ELR (cell line): ENCODE results near the gene UFD1.

Experiments used
- DNase-seq: peaks from one replicate; pipeline ENCODE4 v3.0.0-alpha.2; 2015; ENCODE audit warnings: low read depth

The UFD1 gene, protein sequence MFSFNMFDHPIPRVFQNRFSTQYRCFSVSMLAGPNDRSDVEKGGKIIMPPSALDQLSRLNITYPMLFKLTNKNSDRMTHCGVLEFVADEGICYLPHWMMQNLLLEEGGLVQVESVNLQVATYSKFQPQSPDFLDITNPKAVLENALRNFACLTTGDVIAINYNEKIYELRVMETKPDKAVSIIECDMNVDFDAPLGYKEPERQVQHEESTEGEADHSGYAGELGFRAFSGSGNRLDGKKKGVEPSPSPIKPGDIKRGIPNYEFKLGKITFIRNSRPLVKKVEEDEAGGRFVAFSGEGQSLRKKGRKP

DNA sequence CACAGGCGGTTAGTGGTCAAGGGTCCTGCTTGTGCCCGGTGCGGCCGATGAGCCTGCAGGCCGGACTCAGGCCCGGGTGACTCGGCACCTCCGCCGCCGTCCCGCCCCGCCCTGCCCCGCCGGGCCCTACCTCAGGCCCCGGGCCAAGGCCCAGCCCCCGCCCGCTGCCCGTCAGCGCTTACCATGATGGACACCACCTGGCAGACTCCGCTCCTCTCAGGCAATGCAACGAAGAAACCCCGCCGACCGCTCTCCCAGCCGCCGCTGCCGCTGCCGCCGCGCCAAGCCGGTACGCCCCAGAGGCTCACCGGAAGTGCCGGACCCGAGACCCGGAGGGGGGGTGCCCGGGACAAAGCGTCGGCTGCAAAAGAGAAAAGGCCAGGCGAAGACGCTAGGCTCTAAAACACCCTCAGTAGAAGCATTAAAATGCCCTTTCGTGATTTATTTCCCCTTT lies at the start of gene UFD1:
UFD1 (minus strand) TSS at position 293 of the 454 bp plus-strand sequence; CDS start at position 185, 108 bp downstream.
- peak; percentile 81 for DNase-seq

DNA sequence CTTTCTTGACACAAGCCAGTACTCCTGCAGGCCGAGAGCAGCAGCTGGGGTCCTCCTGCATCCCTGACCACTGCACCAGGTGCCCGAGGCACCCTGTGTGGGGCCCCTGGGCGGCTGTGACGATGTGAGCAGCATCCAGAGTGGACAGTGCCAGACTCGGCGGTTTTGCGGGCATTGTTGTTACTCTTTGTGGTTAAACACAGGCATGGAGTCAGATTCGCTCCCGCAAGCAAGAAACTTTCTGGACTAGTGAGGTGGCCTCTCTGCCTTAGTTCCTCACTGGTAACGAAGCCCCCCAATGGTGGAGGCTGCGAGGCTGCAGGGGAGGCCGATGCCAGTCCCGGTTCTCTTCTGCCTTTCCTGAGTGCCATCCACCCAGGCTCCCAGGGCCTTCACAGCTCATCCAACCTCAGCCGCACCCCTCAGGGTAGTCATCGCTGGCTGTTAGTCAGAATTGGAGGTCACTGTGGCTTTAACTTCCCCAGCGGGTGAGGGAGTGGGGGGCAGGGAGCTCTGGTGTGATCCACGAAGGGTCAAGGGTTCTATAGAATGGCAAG lies 48.9 kb upstream of the UFD1 start:
- peak; percentile 79 for DNase-seq

DNA sequence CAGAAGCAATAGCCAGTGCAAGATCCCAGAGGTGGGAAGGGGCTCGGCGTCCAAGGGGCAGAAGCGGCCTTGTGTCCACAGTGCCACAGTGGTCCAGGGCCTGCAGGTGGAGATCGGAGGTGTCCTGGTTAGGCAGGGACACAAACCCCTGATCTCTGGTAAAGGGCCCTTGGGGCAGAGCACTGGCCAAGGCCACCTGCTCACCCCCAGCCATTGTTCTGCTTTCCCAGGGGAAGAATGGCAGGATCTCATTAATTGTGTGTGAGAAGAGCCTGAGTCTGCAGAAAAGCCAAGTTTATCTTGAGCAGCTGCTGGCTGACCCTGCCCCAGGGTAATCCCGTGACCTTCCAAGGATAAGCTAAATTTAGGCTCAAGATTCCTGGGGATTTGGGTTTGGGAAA lies 48.3 kb upstream of the UFD1 start:
- no peak for DNase-seq

DNA sequence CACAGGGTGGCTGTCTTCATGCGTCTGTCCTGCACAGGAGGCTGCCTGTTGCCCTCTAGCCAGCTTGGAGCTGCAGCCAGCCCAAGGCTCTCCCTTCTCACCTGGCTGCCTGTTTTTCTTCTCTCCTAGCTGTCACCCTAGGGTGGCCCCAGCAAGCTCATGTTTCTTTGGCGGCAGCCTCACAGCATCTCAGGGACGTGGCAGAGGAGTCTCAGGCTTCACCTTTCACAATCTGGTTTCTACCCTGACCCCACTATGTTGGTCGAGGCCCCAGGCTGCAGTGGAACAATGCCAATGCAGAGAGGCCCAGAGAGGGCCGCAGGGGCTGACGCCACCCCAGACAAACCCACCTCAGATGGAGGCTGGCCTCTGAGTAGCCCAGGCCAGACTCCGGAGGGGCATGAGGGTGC lies 47.7 kb upstream of the UFD1 start:
- no peak for DNase-seq

DNA sequence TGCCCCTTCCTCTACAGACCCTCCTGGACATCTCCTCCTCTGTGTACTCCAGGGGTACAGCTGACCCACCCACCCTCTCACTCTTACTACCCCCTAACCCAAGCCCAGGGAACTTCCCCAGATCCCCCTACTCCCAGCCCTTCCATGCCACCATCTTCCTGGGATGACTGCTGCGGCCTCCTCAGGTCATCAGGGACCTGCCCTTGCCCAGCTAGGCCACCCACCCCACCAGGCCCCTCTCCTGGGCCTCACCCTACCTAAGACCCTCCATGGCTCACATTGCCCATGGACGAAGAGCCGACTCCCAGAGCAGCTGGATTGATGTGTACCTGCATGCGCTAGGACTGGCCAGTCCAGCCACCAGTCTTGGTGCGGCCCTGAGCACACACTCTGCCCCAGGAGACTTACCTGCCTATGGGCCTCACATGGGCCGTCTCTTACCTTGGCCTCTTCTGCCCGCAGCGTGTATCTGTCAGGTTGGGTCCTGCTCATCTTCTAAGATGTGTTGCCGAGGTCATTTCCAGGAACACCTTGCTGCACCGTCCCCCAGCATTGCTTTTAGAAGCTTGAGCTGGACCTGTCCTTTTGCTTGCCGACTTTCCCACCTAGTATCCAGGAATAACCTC lies 47.2 kb upstream of the UFD1 start:
- no peak for DNase-seq

DNA sequence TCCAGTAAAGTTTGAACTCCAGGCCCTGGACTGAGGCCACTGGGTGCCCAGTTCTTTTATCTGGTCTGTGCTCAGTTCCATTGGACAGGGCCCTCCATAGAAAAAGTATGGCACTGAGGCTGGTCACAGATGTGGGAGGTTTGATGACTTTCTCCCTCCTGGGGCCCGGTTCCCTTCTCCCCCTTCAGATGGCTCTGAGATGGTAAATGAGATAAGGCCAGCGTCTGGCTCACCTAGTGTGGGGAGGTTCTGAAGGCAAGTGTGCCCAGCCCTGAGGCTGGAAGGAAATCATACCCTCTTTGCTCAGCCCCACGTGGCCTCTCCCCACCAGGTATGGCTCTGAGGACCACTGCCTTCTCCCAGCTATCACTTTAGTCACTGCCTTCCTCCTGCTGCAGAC lies 46.7 kb upstream of the UFD1 start:
- no peak for DNase-seq

DNA sequence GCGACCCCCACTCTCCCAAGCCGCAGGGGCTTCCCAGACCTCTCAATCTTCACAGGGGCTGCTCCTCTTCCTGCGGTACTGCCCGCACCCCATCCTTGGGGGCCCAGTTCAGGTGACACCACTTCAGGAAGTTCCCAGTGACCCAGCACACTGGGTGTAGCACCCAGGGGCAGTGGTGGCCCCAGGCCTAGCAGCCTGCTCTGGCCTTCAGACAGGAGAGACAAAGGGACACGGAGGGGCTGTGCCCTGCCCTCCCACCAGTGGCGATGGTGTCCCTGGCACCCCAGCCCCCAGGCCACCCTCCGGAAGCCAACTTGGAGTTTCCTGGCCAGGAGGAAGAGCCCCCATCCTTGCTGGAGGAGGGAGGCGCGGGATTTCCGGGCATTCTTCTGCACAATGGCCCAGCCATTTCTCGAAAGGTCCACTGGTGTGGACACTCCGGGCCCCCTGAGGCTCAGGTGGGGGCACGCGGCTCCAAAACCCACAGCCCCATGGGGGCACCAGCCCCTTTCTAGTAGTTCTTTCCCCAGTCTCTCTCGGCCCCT lies 46.2 kb upstream of the UFD1 start:
- no peak for DNase-seq

DNA sequence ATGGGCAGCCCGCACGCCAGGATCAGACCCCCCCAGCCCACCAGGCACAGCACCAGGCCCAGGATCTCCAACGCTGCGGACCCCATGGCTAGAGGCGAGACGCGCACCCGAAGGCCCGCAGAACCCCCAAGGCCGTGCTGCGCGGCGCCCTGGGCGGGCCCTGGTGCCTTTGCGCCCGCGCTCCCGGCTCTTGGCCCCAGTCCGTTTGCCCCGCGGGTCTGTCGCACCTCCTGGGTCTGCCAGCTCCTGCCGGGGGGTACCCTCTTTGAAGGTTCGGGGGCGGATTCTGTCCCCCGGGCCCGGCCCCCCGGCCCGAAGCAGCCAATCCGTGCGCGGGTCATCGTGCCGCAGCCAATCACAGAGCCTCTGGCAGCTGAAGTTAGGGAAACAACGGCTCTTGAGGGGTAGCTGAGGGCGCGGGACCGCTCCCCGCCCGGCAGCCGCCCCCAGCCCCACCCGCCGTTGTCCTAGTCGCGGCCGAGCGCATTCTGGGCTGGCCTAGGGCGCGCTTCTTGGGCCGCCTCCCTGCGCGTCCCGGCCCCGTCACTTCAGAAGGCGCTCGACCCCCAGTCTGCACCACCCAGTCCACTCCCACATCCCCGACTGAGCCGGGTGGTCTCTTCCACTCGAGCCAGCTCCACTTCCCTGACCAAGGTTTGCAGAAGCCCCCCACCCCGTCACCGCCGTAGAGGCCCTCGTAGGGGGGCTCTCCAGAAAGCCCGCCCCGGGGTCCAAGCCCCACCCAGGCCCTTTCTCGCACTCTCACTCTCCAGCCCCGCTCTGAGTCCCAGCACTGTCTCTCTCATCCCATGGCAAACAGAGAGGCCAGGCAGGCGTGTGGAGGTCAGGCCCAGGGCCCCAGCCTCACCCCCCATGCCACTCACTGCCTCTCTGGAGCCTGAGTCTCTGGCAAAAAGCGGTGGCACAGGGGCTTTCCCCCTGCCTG lies 45.5 kb upstream of the UFD1 start, which contains the start of gene CLDN5:
CLDN5 (minus strand) TSS at position 241 of the 946 bp plus-strand sequence; CDS start at position 86, 155 bp downstream.
- DNase-seq: peak; percentile 37

DNA sequence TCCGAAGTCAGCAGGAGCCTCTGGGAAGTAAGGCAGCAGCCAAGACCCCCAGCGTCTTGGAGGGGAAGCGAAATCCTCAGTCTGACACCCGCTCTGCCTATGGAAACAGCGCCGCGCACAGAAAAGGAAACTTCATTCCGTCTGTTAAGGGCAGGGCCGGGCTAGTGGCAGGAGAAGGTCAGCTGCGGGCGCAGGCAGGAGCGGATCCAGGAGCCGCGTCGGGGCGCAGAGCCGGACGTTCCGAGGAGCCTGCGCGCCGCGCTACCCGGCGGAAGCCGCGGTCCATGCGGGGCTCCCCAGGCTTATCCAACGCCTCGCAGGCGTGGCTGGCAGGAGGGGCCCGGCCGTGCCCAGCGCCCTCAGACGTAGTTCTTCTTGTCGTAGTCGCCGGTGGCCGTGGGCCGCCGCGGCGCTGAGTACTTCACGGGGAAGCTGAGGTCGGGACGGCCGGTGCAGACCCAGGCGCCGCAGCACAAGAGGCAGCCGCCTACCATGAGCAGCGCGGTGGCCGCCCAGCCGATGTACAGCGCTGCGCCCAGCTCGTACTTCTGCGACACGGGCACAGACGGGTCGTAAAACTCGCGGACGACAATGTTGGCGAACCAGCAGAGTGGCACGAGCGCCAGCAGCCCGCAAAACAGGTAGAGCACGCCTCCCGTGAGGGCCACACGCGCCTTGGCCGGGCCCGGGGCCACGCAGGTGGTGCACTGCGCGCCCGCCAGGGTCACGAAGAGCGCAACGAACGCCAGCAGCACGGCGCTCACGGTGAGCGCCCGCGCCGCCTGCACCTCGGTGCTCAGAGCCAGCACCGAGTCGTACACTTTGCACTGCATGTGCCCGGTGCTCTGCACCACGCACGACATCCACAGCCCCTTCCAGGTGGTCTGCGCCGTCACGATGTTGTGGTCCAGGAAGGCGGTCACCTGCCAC lies 44.5 kb upstream of the UFD1 start:
- DNase-seq: peak; percentile 57

DNA sequence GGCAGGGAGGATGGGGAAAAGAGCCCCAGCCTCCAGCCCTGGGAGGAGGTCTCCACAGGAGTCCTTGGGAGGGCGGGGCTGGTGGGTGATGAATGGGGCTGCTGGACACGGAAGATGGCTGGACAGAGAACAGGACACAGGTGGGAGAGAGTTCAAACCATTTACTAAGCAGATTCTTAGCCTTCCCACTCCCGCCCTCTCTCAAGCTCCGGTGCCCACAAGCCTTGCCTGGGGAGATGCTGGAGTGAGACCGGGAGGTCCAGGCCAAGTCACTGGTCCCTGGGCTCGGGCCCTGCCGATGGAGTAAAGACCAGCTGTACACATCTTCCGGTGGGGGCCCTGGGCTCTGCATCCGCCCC lies 43.9 kb upstream of the UFD1 start:
- DNase-seq: no peak

DNA sequence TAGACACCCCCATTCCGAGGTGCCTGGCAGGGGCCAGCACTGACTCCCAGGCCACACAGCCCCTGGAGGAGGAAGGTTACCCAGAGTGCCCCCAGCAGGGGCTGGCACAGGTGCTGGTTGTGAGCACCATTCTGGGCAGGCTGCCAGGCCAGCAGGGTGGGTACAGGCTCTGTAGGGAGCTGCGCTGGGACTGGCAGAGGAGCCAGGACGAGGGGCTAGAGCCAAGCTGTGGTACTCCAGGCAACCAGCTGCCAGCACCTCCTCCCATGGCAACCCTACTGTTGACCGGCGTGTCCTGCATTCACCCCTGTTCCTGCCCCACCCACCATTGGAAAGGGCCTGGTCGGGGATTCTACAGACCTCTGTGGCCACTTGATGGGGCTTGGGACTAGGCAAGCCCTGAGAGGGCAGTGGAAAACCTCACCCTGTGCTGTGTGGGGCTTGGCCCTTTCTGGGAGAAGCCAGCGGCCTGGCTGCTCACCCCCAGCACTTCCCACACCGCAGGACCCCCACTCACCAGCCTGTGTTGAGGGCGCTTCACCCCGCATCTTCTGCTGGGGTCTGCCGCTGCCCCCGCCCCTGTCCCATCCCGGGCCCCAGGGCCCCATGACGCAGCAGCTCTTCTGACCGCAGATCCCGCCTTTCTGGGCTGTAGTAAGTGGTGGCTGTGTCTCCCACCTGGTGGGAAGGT lies 43.3 kb upstream of the UFD1 start:
- DNase-seq: no peak

DNA sequence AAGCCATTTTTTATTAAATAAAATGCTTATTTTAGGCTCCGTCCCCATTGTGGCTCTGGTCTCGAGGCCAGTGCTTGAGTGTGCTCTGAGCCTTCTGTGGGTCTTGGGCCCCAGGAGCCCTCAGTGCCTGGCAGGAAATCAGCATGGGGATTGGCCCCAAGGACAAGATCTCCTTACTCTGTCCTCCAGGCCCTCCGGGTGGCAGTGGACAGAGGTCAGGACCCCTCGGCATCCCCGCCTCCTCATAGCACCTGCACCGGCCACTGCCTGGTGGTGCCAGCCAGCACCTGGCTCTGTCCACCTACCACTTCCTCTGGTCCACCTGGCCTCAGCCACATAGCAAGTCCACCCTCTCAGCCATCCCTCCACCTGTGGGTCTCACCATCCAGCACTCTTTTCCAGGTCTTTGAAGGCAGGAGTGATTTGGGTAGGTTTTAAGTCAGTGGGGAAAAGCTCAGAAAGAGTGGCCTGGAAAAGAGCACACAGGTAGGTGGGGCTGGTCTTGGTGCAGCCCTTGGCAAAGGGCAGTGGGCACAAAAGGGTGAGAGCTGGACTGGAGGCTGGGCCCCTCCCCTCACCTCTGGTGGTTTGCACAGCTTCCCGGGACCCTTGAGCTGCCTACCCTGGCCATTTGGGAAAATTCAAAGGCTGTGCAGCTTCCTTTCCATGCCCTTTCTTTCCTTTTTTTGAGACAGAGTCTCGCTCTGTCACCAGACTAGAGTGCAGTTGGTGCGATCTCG lies 41.7 kb upstream of the UFD1 start:
- no peak for DNase-seq

DNA sequence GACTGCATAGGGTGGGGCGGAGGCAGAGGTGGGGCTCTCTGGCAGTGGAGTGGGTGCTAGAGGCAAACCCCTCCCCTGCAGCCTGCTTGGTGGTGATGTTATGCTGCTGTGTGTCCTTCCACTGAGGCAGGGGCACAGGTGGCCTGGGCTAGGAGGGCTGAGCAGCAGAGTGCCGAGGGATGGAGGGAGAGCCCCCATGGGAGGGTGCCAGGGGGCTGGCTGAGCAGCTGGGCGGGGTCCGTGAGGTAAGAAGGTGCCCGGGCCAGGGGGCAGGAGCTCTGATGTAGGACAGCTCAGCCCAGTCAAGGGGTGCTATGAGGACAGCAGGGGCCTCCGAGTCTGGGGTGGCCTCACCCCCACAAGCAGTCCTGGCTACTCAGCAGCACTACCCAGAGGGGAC lies 41.0 kb upstream of the UFD1 start:
- no peak for DNase-seq

DNA sequence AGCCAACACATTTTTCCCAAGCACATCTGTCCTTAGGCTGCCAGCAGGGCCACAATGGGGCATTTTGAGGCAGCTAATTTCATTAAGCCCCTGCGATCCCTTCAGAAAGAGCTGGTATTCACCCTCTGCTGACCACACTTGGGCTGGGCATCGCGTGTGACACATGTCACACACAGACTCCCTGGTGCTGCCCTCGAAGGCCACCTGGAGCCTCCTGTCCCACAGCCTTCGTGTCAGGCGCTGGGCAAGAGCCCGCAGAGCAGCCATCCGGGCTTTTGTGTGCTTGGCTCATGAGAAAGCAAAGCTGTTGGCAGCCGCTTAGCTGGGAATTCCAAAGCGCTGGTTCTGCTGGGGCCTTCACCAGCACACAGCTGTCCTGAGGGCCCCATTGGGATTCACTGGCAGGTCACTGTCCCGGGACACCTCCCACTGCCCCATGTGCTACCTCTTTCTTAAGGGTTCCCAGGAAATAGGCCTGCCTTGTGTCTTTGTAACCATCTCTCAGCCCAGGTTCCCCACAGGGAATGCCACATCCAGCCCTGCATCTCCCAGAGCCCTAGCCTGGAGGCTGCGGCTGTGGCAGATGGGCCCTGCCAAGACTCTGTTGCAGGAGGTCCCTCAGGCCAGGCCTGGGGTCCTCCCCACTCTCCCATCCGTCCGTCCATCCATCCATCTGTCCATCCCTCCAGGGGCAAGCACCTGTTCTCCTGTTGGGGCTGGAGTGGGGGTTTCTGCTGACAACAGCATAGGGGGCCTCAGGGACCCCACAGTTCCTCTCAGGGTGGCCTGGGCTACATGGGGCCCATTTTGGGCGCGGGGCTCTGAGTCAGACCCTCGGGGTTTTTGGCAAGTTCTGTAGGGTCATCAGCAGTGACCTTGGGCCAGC lies 40.3 kb upstream of the UFD1 start:
- DNase-seq: no peak

DNA sequence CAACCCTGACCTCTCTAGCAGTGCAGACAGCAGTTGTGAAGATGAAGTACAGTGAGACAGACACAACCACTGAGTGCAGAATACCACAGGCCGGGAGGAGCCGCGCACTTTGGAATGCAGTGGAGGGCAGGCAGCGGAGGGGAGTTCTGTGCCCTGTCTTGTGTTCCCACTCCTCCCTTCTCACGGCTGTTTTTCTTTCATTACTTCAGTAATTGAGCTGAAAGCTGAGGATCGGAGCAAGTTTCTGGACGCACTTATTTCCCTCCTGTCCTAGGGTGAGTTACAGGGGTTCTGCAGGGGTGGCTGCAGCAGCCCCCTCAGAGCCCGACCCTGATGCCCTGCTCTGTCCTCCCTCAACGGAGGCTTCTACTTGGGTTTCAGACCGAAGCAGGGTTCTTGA lies 39.6 kb upstream of the UFD1 start:
- no peak for DNase-seq

DNA sequence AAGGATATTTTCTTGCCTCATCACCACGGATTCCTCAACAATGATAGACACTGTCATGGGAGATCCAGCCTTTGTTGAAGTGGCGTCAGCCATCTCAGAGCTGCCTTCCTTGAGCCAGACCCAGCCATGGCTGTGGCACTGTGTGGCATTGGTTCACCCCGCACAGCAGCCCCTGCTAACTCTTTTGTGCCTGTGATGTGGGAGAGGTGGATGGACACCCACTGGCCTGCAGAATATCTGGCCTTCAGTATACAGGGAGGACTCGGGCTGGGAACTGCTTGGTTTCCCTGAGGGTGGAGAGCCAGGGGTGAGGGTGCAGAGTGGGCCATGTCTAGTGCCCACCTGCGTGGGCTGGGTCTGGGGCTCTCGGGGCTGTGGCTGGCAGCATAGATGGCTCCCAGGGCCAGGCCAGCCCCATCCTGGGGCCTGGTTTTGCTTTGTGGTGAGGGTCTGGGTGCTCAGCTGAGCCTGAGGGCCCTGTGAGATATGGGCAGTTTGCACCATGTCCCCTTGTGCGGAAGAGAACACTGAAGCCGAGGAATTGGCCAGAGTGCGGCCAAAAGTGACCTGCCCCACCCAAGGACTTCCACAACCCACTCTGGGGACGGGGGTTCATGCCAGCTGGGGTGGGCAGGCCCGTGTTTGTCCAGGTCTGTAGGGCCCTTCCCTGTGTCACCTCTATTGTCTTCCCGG lies 39.1 kb upstream of the UFD1 start:
- no peak for DNase-seq

DNA sequence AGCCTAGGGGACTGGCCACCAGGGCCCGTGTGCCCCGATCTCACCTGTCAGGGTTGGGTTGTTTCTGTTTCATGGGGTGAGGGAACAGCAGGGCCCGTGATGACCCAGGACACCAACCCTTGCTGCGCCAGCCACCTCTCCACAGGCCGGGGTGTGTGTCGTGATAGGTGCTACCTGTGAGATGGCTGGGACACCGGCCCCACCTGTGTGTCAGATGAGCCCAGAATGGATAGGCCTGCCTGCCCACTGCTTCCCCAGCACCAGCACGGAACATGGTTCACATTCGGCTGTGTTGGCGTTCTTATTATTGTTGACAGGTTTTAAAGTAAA lies 38.1 kb upstream of the UFD1 start:
- no peak for DNase-seq
